ENCODE data around the gene DIAPH1. TPM values are rescaled to one million over a fixed set of nuclear protein-coding genes. Genes with fewer than 3 reads are reported as not detected.

The DIAPH1 gene
- 22.7 TPM for polyA plus RNA-seq (ENCODE audit: insufficient read length)

GRCh38 chr5:141618804-141619554, at the start of gene DIAPH1:
DIAPH1 (minus strand) TSS chr5:141619000; CDS start chr5:141618914, 86 bp downstream.
- DNase-seq, result peak; percentile 96

GRCh38 chr5:141665995-141666940, 47.5 kb upstream of the DIAPH1 start:
- no peak for DNase-seq

- DNase-seq, result peak; percentile 67
Observed at GRCh38 chr5:141664733-141665461, 46.1 kb upstream of the DIAPH1 start.

GRCh38 chr5:141663506-141663905, 44.7 kb upstream of the DIAPH1 start:
- DNase-seq, result no peak

GRCh38 chr5:141662028-141662427, 43.2 kb upstream of the DIAPH1 start:
- DNase-seq, result no peak

GRCh38 chr5:141657937-141658545, 39.2 kb upstream of the DIAPH1 start:
- no peak for DNase-seq

GRCh38 chr5:141657404-141657803, 38.6 kb upstream of the DIAPH1 start:
- no peak for DNase-seq

- DNase-seq, result no peak
Observed at GRCh38 chr5:141656396-141656795, 37.6 kb upstream of the DIAPH1 start.

- no peak for DNase-seq
Observed at GRCh38 chr5:141655020-141655419, 36.2 kb upstream of the DIAPH1 start.

- DNase-seq, result no peak
Observed at GRCh38 chr5:141654298-141654697, 35.5 kb upstream of the DIAPH1 start.

GRCh38 chr5:141651728-141652105, 32.9 kb upstream of the DIAPH1 start:
- DNase-seq, result no peak

- peak; percentile 74 for DNase-seq
Observed at GRCh38 chr5:141650851-141651727, 32.3 kb upstream of the DIAPH1 start, which contains the start of gene FCHSD1. FCHSD1 (minus strand) TSS chr5:141651418; CDS start chr5:141651368, 50 bp downstream.

- no peak for DNase-seq
Observed at GRCh38 chr5:141649972-141650371, 31.2 kb upstream of the DIAPH1 start.

GRCh38 chr5:141649056-141649688, 30.4 kb upstream of the DIAPH1 start:
- DNase-seq, result no peak

GRCh38 chr5:141647851-141648250, 29.1 kb upstream of the DIAPH1 start:
- no peak for DNase-seq

GRCh38 chr5:141647242-141647641, 28.4 kb upstream of the DIAPH1 start:
- DNase-seq, result no peak

GRCh38 chr5:141646026-141646425, 27.2 kb upstream of the DIAPH1 start:
- DNase-seq, result no peak

GRCh38 chr5:141641634-141642267, 23.0 kb upstream of the DIAPH1 start:
- DNase-seq, result no peak

- no peak for DNase-seq
Observed at GRCh38 chr5:141640698-141641097, 21.9 kb upstream of the DIAPH1 start.

- no peak for DNase-seq
Observed at GRCh38 chr5:141640051-141640415, 21.2 kb upstream of the DIAPH1 start.

Data from hindlimb muscle (tissue), 1 donor.